ENCODE data around the gene FPR2. TPM values are rescaled to one million over a fixed set of nuclear protein-coding genes. Genes with fewer than 3 reads are reported as not detected.

FPR2 gene
- total and polyA plus RNA-seq, 9 of the 15 experiments (the other 6 are each of a cell fraction or from before 2014, with no cell fraction given): 0.03 to 0.15 (median 0.07) TPM; not detected in 6

DNA sequence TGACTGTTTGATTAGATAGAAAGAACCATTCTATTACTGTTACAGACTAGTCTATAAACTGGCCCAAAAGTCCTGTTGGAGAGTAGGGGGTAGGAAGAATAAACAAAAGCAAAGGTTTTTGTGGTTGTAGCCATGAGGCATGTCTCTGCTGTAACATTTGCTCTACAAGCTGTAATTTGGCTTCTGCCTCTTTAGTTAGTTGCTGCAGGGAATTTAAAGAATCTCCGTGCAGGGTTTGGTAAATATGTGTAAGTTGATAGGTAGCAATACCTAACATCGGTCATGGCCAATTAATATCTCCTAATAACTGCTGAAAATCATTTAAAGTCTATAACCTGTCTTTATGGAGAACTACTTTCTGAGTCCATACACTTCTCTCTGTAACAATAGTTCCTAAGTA is 46.9 kb downstream of the FPR2 start:
- no peak for ATAC-seq
- intact Hi-C loops (cut with micrococcal nuclease): loop anchor here (1.0 to 5.0 kb wide), 3 partner anchors 29 to 471 kb away; no protein-coding TSS in a partner anchor
- no peak overlapping the region for H3K4me3 ChIP-seq
- 0 out of 4 replicates have a peak overlapping the region, but pooled peaks of 1 of the 2 experiments have one; percentile 22 for H3K9ac ChIP-seq (ENCODE audit: insufficient read depth in 1 of 2, low read depth in 2 of 2, low read length in 2 of 2)
- no peak for FAIRE-seq
- no peaks in the 10 kb centered on the region for H3K9me1 ChIP-seq (ENCODE audit: control insufficient read depth, insufficient read depth, low read length)
- peak overlapping the region; percentile 62 for H2AFZ ChIP-seq (ENCODE audit: low read depth, low read length)
- no peak for DNase-seq (ENCODE audit: extremely low read depth in 1 of 4, low spot score in 3 of 4)
- peaks cover 2% of the 10 kb centered on the region for H3K9me3 ChIP-seq (replicated peaks; ENCODE audit: control insufficient read depth, insufficient read depth, low read depth, low read length)
- WGBS (ENCODE audit: insufficient coverage, low coverage, missing lambda C conversion rate): 75% methylated on average over 2 of the region's 2 CpGs
- POLR2A ChIA-PET: interaction anchor here (0.7 to 1.8 kb wide), 7 partner anchors 8 to 416 kb away, joined by 3 to 9 read pairs (median 3); no protein-coding TSS in a partner anchor
- H4K20me1 ChIP-seq (replicated peaks; ENCODE audit: control insufficient read depth, insufficient read depth, low read length): no peaks in the 10 kb centered on the region
- 0 out of 2 replicates have a peak overlapping the region, but pooled peaks have one; percentile 57 for H3K4me2 ChIP-seq (ENCODE audit: insufficient read depth, low read length)
- H3K27me3 ChIP-seq (ENCODE audit: control insufficient read depth in 2 of 2, insufficient read depth in 2 of 2, low read length in 2 of 2): no peaks in the 10 kb centered on the region
- H3K27ac ChIP-seq (ENCODE audit: extremely low read depth, low read depth, low read length): peak overlapping the region; percentile 67; the same call in 2 of the 3 replicates
- no peaks in the 10 kb centered on the region for H3K79me2 ChIP-seq (ENCODE audit: control insufficient read depth, insufficient read depth, low read length)
- CTCF ChIA-PET (ENCODE audit: low intra/inter-chr PET ratio): interaction anchor here (0.6 to 1.2 kb wide), 3 partner anchors 143 to 508 kb away, joined by 3 to 4 read pairs (median 3); no protein-coding TSS in a partner anchor
- in situ Hi-C loops (cut with MboI): no loop called here
- TF ChIP-seq RNF2 (IDR thresholded peaks at IDR 0.05): no peak
- no peak for TF ChIP-seq SNRNP70 (optimal IDR thresholded peaks at IDR 0.05; ENCODE audit: low read depth, low read length)
- TF ChIP-seq MTF1 (CRISPR knock-in tag; IDR thresholded peaks at IDR 0.05; ENCODE audit: borderline replicate concordance): no peak
- TF ChIP-seq ZKSCAN8 (CRISPR knock-in tag; IDR thresholded peaks at IDR 0.05): 0 out of 2 replicates have a peak, but pooled peaks have one; percentile 55
- no peak for TF ChIP-seq TAF1 (IDR thresholded peaks at IDR 0.05; ENCODE audit: control insufficient read depth, extremely low read depth, insufficient read depth, low read length, severe bottlenecking)
- no peak for TF ChIP-seq TARDBP (IDR thresholded peaks at IDR 0.05)
- H3K4me1 ChIP-seq (replicated peaks in 1 of 2; ENCODE audit: control insufficient read depth in 2 of 2, insufficient read depth in 2 of 2, low read length in 2 of 2): peaks cover 5 to 59% of the 10 kb centered on the region in 2 experiments; a peak in 4 of 5 replicates
- no TSS peak for BruUV-seq (replicated peaks)
- no peaks in the 10 kb centered on the region for H3K36me3 ChIP-seq (ENCODE audit: control insufficient read depth, insufficient read depth, low read length)

All from K562 (cell line).